DND-41 (cell line): ENCODE measurements around the gene SLC35A4.

Experiments
- CTCF ChIP-seq: IDR thresholded peaks from 2 replicates; pipeline ENCODE4 v1.5.1; 2012; ENCODE audit warnings: borderline replicate concordance, low read length, moderate library complexity, mild to moderate bottlenecking; ENCODE audit not compliant: poor library complexity, severe bottlenecking; ENCODE audit errors: extremely low read depth
- EZH2 ChIP-seq: IDR thresholded peaks from 3 replicates; pipeline ENCODE4 v1.6.1; 2012; ENCODE audit warnings: borderline replicate concordance, low read depth, mild to moderate bottlenecking, moderate library complexity, low read length, inconsistent platforms; ENCODE audit not compliant: severe bottlenecking

- TF ChIP-seq EZH2 (no peak), CTCF (no peak)
Observed at GRCh38 chr5:140566665-140567064, 2.0 kb downstream of the SLC35A4 start.
